PC-3 (cell line): ENCODE results near the gene FHL2.

Experiments
- CTCF ChIP-seq: fragments of 300-600 bp; sonication (generic); conservative IDR thresholded peaks from 2 replicates; pipeline ENCODE4 v1.5.1; 2017; ENCODE audit warnings: antibody characterized with exemption, low read depth, mild to moderate bottlenecking, low read length
- EZH2 ChIP-seq: fragments of 300-600 bp; sonication (generic); IDR thresholded peaks from one replicate; pipeline ENCODE4 v1.6.1; 2017; ENCODE audit warnings: antibody characterized with exemption, mild to moderate bottlenecking, low read length; ENCODE audit not compliant: unreplicated experiment

DNA sequence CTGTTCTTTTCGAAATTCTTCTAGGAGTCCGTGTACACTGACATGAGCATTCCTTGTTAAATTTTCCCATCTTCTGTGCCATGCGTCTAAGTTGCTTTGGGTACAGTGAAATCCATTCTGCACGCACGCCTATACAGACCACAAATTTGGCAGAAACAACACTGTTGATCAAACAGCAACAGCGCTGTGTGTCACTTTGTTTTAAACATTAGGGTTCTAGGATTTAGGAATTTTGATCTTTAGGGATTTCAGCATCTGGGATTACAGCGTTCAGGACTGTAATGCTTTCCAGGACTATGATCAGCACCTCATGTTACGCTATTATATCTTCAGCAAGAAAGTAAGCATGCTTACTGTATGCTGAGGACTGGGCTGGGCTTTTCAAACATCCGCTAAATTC is 47.1 kb upstream of the FHL2 start:
- TF ChIP-seq CTCF (no peak), EZH2 (no peak)
